ENCODE data around the gene MYL2.

Gene MYL2

DNA sequence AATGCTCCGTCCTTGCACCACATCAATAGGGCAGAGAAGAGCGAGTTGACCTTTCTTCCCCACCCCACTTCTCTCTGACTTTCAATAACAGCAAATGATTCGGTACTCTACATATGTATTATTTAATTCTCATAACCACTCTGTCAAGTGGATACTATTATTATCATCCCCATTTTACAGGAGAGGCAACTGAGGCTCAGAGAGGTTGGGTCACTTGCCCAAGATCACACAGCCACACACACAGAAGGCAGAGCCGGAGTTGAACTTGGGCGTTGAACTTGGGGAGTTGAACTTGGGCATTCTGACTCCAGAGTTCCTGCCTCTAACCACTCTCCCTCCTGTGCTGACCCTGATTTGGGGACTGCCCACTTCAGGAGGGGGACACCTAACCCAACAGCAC, 659 bp downstream of the MYL2 start:
- no peak for DNase-seq (ENCODE audit: low read depth)
- TF ChIP-seq, protein P1, sequence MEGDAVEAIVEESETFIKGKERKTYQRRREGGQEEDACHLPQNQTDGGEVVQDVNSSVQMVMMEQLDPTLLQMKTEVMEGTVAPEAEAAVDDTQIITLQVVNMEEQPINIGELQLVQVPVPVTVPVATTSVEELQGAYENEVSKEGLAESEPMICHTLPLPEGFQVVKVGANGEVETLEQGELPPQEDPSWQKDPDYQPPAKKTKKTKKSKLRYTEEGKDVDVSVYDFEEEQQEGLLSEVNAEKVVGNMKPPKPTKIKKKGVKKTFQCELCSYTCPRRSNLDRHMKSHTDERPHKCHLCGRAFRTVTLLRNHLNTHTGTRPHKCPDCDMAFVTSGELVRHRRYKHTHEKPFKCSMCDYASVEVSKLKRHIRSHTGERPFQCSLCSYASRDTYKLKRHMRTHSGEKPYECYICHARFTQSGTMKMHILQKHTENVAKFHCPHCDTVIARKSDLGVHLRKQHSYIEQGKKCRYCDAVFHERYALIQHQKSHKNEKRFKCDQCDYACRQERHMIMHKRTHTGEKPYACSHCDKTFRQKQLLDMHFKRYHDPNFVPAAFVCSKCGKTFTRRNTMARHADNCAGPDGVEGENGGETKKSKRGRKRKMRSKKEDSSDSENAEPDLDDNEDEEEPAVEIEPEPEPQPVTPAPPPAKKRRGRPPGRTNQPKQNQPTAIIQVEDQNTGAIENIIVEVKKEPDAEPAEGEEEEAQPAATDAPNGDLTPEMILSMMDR (conservative IDR thresholded peaks at IDR 0.05; ENCODE audit: low read depth, low read length): no peak
- H3K4me3 ChIP-seq (ENCODE audit: low read depth, low read length): no peak overlapping the region

DNA sequence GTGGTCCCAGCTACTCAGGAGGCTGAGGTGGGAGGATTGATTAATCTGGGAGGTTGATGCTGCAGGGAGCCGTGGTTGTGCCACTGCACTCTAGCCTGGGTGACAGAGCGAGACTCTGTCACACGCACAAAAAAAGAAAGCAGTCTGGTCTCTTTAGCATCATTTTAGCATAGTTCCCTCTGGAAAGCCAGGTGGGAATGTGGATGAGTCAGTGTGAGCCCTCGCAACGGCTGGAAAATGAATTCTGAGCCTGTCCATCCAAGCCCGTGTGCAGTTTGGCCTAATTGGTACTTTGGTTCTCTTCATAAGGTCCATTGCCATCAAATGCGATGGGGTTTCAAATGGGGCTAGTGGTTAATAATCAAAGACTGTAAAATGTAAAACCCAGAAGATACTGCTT, 2.4 kb downstream of the MYL2 start:
- DNase-seq (ENCODE audit: low read depth): no peak
- H3K4me3 ChIP-seq (ENCODE audit: low read depth, low read length): no peak overlapping the region
- TF ChIP-seq, protein P1 (conservative IDR thresholded peaks at IDR 0.05; ENCODE audit: low read depth, low read length): no peak

DNA sequence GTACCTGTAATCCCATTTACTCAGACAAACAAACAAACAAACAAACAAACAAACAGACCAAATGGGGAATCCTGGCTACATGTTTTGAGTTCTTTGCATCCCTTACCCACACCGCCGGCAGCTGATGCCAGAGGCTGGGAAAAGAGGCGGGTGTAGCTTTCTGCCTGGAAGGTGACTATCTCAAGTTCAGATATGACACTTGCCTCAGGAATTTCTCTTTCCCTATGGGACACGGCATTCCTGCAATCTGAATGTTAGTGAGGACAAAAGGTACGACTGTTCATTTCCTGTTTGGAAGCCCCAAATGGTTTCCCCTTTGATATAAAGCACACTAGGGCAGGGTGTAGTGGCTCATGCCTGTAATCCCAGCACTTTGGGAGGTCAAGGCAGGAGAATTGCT, 2.9 kb downstream of the MYL2 start:
- TF ChIP-seq, protein P1 (conservative IDR thresholded peaks at IDR 0.05; ENCODE audit: low read depth, low read length): no peak
- DNase-seq (ENCODE audit: low read depth): peak; percentile 33

DNA sequence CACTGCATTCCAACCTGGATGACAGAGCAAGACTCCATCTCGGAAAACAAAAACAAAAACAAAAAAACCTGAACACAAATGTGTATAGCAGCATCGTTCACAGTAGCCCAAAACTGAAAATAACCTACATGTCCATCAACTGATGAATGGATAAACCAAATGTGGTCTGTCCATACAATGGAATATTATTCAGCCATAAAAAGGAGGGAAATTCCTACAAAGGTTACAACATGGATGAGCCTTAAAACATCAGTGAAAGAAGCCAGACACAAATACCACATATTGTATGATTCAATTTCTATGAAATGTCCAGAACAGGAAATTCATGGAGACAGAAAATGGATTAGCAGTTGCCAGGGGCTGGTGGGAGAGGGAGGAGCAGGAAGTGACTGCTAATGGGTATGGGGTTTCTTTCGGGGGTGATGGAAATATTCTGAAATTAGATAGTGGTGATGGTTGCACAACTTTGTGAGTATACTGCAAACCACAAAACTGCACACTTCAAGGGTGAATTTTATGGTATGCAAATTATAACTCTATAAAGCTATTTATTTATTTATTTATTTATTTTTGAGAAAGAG, 4.0 kb downstream of the MYL2 start:
- TF ChIP-seq, protein P1 (conservative IDR thresholded peaks at IDR 0.05; ENCODE audit: low read depth, low read length): no peak
- DNase-seq (ENCODE audit: low read depth): peak; percentile 40
- no peak overlapping the region for H3K4me3 ChIP-seq (ENCODE audit: low read depth, low read length)

More for the DNA sequence above, 2.9 kb downstream of the MYL2 start:
- no peak overlapping the region for H3K4me3 ChIP-seq (ENCODE audit: low read depth, low read length)

DNA sequence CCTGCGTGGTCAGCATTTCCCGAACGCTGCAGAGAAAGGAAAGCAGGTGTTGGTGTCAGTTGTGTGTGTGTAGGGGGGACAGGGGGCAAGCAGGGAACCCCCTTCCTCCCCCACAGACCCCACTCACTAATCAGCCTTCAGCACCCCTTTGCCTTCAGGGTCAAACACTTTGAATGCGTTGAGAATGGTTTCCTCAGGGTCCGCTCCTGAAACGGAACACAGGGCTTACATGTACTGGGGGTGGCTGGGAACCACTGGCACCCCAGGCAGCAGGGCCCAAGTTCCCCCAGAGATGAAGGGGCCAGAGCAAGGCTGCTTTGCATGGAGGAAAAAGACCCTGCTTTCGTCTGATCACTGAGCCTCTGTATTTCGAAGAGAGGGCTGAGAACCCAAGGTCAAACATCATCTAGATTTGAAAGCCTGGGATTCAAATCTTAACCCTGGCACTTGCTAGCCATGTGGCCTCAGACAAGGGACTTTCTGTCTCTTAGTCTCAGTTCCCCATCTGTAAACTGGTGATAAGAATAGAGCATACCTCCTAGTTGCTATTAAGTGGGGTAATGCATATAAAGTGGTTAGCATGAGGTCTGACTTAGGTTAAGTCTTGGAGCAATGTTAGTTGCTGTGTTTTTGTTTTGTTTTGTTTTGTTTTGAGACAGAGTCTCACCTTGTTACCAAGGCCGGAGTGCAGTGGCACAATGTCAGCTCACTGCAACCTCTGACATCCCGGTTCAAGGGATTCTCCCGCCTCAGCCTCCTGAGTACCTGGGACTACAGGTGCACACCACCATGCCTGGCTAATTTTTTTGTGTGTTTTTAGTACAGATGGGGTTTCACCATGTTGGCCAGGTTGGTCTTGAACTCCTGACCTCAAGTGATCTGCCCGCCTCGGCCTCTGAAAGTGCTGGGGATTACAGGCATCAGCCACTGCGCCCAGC, 7.0 kb downstream of the MYL2 start:
- H3K4me3 ChIP-seq (ENCODE audit: low read depth, low read length): no peak overlapping the region
- TF ChIP-seq, protein P1 (conservative IDR thresholded peaks at IDR 0.05; ENCODE audit: low read depth, low read length): no peak
- no peak for DNase-seq (ENCODE audit: low read depth)

DNA sequence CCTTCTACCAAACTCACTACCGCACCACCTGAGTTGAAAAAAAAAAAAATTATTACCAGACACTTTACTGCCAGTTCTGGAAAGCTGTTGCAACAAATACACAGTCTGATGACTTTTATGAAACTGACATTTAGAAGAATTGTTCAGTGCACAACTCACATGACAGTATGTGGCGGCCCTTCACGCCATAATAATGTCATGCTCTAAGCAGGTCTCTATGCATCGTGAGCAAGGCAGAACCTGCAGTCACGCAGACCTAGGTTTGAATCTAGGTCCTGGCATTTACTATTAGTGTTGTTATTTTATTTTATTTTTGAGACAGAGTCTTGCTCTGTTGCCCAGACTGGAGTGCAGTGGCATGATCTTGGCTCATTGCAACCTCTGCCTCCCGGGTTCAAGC, 8.1 kb downstream of the MYL2 start:
- no peak overlapping the region for H3K4me3 ChIP-seq (ENCODE audit: low read depth, low read length)
- DNase-seq (ENCODE audit: low read depth): no peak
- TF ChIP-seq, protein P1 (conservative IDR thresholded peaks at IDR 0.05; ENCODE audit: low read depth, low read length): no peak

Data from choroid plexus epithelial cell (primary cell).